Pulmonary artery endothelial cell (primary cell): ENCODE measurements around the gene IL16. TPM values are rescaled to one million over a fixed set of nuclear protein-coding genes. Genes with fewer than 3 reads are reported as not detected.
"Not testable (repeated sequence)": the region's sequence is repeated elsewhere in the genome, so short reads cannot be mapped to it uniquely, and the experiment has no call there.

ENCODE experiments used
- DNase-seq: peaks from one replicate; pipeline ENCODE4 v3.0.0-alpha.2; 2011; ENCODE audit warnings: low read depth, low spot score
- total RNA-seq: library from RNA; depleted of rRNA; stranded (reverse); fragments of >200 nt; gene quantifications from 2 replicates; pipeline ENCODE4 v1.2.3, GENCODE V29; 2014

IL16 gene
- total RNA-seq, 1 donor from 2014 or later, result 0.20 TPM

DNA sequence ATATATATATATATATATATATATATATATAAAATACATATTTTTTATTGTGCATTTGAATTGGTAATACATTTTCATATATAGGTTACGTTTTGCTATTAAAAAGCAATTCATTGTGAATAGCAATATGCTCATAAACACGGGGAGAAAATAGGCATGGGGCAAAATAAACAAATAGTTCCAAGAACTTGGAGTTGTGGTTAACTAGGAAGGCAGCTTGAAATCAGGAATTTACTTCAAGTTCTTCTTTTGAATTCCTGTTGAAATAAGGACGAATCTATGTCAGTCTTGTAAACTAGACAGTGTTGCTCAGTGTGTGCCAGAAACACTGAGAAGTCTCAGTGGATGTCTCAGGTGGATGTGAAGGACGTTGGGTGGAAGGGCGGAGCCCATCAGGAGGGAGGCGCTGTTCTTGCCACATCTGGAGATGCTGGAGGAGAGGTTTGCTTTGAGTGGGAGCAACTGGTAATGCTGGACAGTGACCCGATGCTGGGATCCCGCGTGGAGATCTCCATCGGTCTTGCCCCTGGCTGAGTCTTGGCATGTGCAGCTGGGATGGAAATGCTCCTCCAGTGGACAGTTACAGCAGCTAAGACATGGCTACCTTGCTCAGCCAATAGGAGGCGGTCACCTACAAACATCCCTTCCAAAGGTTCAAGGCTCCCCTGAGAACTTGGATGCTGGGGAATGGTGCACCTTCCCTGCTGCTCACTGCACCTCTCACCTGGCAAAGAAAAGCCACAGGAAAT is 2.5 kb downstream of the IL16 start:
- DNase-seq, result no peak

DNA sequence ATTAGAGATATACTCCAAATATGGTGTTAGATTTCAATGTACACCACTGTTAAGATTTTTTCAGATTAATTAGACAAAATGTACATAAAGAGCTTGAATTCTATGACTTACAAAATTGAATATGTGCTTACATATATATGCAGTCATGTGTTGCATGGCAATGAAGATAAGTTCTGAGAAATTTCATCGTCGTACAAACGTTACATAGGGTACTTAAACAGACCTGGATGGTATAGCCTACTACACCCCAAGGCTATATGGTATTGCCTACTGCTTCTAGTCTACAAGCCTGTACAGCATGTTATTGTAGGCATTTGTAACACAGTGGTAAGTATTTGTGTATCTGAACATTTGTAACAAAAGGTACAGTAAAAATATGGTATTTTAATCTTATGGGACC is 9.3 kb downstream of the IL16 start:
- no peak for DNase-seq

DNA sequence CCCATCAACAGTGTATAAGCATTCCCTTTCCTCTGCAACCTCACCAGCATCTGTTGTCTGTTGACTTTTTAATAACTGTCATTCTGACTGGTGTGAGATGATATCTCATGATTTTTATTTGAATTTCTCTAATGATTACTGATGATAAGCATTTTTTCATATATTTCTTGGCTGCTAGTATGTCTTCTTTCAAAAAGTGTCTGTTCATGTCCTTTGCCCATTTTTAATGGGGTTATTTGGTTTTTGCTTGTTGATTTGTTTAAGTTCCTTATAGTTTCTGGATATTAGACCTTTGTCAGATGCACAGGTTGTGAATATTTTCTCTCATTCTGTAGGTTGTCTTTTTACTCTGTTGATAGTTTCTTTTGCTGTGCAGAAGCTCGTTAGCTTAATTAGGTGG is 11.3 kb downstream of the IL16 start:
- DNase-seq, result not testable (repeated sequence)

- no peak for DNase-seq
Observed at GRCh38 chr15:81209635-81210034, 13.0 kb downstream of the IL16 start.

- no peak for DNase-seq
Observed at GRCh38 chr15:81211376-81211775, 14.7 kb downstream of the IL16 start.

GRCh38 chr15:81213982-81214381 is 17.3 kb downstream of the IL16 start:
- no peak for DNase-seq

GRCh38 chr15:81215531-81215930 is 18.9 kb downstream of the IL16 start:
- DNase-seq, result no peak

DNA sequence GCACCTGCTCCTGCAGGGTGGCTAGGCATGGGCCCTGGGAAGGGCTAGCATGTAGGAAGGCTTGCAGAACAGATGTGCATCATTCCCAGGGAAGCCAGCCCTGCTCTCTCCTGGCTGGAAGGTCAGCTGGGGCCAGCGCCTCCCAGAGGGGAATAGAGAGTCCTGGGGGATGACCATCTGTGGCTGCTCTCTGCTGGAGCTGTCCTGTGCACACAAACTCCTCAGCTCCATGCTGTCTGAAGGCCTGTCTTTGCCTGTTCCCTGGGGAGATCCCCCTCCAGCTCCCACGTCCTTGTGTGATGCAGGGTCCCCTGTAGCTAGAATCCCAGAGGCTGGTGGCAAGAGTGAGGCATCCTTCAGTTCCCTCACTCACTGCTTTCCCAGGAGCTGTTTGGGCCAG is 19.3 kb downstream of the IL16 start:
- DNase-seq, result no peak

DNA sequence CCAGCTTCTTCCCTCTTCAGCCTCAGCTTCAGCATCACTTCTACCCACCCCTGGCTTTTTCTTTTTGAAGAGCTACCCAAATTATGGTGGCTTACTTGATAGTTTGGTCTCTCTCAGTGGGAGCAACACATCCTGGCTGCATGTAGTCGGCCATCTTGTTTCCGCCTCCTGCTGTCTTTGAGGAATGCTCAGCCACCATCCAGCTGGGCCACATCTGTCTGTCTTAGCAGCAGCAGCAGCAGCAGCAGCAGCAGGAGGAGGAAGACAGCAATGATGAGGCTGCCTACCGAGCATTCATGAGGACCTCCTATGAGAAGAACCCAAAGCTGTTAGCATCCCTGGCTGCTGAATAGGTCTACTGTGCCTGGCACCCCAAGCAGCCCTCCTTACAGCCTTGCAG is 19.7 kb downstream of the IL16 start:
- no peak for DNase-seq

DNA sequence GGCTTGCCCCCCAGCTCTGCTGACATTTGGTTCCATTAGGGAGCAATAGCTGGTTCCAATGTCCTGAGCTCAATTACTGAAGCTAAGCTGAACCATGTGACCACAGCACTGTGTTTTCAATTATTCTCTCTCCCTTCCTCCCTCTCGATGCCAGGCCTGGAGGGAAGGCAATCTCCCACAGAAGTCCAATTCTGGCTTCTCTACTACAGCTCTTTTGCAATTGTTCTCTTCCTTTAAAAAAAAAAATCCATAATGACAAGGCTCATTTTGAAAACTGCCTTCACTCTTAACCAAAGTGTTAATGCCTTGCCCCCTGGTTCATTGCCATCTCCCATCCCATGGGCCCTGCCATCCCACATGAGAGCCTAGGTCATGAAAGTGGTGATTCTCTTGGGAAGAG is 24.8 kb downstream of the IL16 start:
- DNase-seq, result no peak

- no peak for DNase-seq
Observed at GRCh38 chr15:81222007-81222406, 25.3 kb downstream of the IL16 start.

- no peak for DNase-seq
Observed at GRCh38 chr15:81223346-81223971, 26.8 kb downstream of the IL16 start.

DNA sequence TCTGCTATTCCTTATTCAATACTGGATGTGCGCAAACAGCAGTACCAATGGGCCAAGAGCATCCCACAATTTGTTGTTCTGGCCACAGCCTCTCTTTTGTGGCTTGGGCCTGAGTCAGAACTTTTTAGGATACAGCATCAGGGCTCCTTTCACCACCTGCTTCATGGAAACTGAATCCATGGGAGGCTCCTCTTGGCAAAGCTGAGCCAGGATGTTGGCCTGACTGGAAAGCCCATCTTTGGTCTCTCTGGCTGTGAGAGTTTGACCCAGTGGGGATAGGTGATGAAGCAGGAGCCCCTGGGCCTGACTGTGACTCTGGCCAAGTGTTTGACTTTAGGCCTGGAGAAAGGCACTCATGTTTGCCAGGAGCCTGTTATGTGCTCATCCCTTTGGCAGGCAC is 27.6 kb downstream of the IL16 start:
- no peak for DNase-seq

GRCh38 chr15:81225161-81225671 is 28.5 kb downstream of the IL16 start:
- DNase-seq, result no peak

DNA sequence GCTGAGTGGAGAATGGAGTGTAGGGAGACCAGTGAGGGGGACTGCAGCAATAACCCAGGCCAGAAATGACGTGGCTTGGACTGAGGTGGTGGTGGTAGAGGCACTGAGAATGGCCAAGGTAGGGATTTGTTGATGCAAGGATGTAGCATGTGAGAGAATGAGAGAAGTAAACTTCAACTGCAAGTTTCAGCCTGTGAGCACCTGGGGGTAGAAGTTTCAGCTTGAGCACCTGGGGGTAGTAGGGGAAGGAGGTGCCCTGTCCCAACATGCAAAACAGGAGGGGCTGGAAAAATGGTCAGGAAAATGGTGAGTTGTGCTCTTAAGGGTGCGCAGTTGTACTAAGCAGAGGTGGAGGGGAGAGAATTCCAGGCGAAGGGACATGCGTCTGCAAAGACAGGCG is 31.0 kb downstream of the IL16 start:
- no peak for DNase-seq

GRCh38 chr15:81229586-81229985 is 32.9 kb downstream of the IL16 start:
- no peak for DNase-seq

DNA sequence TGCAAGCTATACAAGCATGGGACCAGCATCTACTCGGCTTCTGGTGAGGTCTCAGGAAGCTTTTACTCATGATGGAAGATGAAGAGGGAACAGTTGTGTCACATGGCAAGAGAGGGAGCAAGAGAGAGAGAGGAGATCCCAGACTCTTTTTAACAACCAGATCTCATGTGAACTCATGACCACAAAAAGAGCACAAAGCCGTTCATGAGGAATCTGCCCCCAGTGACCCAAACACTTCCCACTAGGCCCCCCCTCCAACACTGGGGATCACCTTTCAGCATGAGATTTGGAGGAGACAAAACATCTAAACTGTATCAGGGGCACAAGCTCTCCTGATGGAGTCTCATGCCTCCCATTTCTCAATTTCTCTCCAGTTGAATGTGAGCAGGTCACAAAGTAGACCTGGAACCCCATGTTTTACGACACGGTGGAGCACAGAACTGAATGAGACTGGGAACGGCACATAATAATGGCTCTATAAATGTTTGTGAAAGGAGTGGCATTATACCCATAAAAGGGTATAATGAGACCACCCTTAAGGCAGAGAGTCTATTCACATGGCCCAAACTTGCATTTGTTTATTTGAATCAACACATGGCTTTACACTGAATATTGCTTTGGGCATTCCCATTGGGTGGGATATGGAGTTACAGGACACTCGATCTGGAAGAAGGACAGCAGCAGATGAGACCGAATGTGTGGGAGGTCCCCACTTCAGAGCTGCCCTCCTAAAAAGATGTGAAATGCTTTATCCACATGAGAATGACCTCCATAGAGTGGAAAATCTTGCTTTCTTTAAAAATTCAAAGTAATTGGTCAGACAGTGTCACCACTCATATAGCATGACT is 38.8 kb downstream of the IL16 start:
- no peak for DNase-seq

GRCh38 chr15:81239190-81239589 is 42.5 kb downstream of the IL16 start:
- no peak for DNase-seq

DNA sequence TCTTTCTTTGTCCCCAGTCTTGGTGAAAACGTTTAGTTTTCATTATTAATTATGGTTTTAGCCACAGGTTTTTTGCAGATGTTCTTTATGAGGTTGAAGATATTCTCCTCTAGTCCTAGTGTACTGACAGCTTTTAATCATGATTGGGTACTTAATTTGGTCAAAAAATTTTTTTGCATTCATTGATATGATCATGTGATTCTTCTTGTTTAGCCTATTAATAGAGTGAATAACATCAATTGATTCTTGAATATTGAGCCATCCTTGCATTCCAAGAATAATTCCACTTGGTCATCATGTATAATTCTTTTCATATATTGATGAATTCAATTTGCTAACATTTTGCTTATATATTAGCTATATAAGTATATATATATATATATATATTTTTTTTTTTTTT is 46.1 kb downstream of the IL16 start:
- DNase-seq, result no peak

DNA sequence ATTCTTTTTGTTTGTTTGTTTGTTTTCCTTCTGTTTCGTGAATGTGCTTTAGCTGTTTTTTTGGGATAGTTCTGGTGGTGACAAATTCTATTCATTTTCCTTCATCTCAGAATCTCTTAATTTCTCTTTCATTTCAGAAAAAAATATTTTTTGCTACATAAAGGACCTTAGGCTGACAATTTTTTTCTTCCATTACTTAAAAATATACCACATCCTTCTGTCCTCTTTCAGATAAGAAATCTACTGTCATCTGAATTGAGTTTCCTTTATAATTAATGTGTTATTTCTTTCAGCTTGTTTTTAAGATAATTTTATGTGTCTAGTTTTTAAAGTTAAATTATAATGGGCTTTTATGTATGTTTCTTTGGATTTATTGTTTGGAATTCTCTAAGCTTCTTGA is 47.6 kb downstream of the IL16 start:
- no peak for DNase-seq

GRCh38 chr15:81253846-81254245 is 57.2 kb downstream of the IL16 start:
- DNase-seq, result no peak

- no peak for DNase-seq
Observed at GRCh38 chr15:81254277-81254915, 57.7 kb downstream of the IL16 start.
